ENCODE measurements around the gene GPR148.
"Not testable (repeated sequence)": the region's sequence is repeated elsewhere in the genome, so short reads cannot be mapped to it uniquely, and the experiment has no call there.

DNA sequence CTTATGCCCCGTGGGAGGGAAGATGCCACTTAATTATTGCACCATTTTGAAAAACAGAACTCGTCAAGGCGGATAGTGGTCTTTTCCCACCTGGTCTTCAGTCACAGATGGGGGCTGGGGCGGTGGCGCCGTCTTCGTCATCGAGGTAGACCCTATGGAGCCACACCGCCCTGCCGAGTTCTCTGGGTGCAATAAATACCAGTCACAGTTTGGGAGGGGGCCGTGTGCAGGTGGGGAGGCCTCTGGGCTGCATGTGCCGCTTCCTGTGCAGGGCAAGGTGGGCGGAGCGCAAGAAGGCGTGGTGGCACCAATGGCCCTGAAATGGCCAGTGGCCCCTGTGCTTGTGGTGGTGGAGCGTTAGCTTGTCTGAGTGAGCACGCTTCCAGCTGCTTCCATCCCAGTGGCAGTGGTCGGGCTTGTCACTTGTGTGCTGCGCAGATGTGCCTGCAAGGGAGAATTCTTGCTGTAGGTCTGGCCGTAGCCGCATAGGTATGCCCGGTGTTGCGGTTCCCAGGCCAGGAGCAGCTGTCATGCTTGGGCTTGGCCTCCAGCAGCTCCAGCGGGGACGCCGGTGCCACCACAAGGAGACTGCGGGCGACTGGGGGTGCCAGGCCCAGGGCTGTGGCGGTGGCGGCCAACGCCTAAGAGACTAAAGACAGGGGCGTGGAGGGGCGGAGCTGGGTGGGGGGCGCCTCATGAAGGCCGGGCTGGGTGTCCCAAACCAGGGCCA lies 36.7 kb upstream of the GPR148 start:
- TF ChIP-seq, protein P1, sequence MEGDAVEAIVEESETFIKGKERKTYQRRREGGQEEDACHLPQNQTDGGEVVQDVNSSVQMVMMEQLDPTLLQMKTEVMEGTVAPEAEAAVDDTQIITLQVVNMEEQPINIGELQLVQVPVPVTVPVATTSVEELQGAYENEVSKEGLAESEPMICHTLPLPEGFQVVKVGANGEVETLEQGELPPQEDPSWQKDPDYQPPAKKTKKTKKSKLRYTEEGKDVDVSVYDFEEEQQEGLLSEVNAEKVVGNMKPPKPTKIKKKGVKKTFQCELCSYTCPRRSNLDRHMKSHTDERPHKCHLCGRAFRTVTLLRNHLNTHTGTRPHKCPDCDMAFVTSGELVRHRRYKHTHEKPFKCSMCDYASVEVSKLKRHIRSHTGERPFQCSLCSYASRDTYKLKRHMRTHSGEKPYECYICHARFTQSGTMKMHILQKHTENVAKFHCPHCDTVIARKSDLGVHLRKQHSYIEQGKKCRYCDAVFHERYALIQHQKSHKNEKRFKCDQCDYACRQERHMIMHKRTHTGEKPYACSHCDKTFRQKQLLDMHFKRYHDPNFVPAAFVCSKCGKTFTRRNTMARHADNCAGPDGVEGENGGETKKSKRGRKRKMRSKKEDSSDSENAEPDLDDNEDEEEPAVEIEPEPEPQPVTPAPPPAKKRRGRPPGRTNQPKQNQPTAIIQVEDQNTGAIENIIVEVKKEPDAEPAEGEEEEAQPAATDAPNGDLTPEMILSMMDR (conservative IDR thresholded peaks at IDR 0.05; ENCODE audit: low read depth, low read length), result not testable (repeated sequence)
- TF ChIP-seq EZH2 (IDR thresholded peaks at IDR 0.05; ENCODE audit: borderline replicate concordance, low read depth, low read length, poor library complexity, severe bottlenecking), result not testable (repeated sequence)
